ENCODE measurements around the gene AMN1. TPM values are rescaled to one million over a fixed set of nuclear protein-coding genes. Genes with fewer than 3 reads are reported as not detected.
"Not testable (repeated sequence)": the region's sequence is repeated elsewhere in the genome, so short reads cannot be mapped to it uniquely, and the experiment has no call there.

Gene AMN1
- 21.4 TPM for total RNA-seq
- 20.6 TPM for polyA plus RNA-seq

DNA sequence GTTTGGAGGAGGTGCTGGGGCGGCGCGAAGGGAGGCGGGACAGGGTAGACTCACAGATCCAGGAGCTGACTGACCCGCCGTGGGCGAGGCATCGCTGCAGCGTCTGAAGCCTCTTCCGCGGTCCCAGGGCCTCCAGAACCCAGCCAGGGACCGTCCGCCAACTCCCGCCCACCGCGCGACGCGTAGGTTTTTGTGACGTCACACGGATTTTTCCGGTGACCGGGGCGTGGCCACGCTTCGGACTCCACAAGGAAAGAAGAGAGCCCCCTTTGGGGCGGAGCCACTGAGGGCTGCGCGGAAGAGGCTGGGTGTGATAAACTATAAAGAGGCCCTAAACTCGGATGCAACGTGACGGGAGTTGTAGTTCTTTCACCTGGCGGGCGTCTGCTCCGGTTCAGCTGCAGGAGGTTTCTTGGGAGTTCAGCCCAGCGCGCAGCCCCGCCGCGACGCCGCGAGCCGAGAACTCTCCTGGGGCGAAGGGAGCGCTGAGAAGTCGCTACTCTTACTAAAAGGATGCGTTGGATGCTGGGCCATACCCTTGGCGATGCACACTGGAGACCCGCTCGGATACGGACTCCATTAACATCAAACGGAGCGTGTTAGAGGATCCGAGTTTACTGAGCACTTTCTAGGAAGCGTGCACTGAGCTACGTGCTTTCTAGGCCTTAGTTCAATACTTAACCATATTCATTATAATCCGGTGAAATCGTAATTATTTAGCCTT is at the start of gene AMN1:
AMN1 (minus strand) TSS at position 105 of the 724 bp plus-strand sequence; CDS start at position 92, 13 bp downstream.
- peak within 1 kb of the TSS; percentile 95 for H3K27ac ChIP-seq (ENCODE audit: low read depth)
- peak within 1 kb of the TSS; percentile 58 for H3K4me3 ChIP-seq (ENCODE audit: low read depth, low read length)
- H3K36me3 ChIP-seq (ENCODE audit: insufficient read depth), result no peaks in the 10 kb centered on the region
- DNase-seq (ENCODE audit: extremely low spot score), result peak; percentile 98
- H3K4me1 ChIP-seq (ENCODE audit: insufficient read depth), result no peaks in the 10 kb centered on the region
- WGBS, result 1% methylated on average over 59 of the region's 59 CpGs

DNA sequence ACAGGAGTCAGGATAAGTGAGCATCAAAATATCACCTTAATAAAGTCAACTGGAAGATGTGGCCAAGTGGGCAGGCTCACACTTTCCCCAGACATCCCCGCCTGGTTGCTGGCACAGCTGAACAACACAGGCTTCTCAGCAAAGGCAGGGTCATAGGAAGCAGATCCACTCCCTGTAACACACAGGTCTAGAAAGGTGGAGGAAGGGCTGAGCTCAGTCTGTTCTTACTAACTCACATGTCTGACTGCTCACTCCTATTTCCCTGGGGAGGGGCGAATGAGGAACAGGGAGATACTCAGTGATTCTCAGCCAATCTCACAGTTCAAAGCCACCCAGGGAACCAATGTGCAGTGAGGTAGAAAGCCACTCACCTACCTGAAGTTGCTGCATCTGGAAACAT is 45.0 kb upstream of the AMN1 start:
- 59% methylated on average over 2 of the region's 2 CpGs for WGBS
- Histone ChIP-seq H3K36me3 (ENCODE audit: insufficient read depth) (no peaks in the 10 kb centered on the region), H3K4me3 (ENCODE audit: low read depth, low read length) (no peak overlapping the region), H3K27ac (ENCODE audit: low read depth) (no peak overlapping the region), H3K4me1 (ENCODE audit: insufficient read depth) (no peaks in the 10 kb centered on the region)
- no peak for DNase-seq (ENCODE audit: extremely low spot score)

GRCh38 chr12:31773223-31773750 is 44.5 kb upstream of the AMN1 start:
- WGBS, result 47% methylated on average over 2 of the region's 2 CpGs
- H3K27ac ChIP-seq (ENCODE audit: low read depth), result no peak overlapping the region
- no peak for DNase-seq (ENCODE audit: extremely low spot score)
- no peaks in the 10 kb centered on the region for H3K36me3 ChIP-seq (ENCODE audit: insufficient read depth)
- H3K4me3 ChIP-seq (ENCODE audit: low read depth, low read length), result no peak overlapping the region
- H3K4me1 ChIP-seq (ENCODE audit: insufficient read depth), result no peaks in the 10 kb centered on the region

GRCh38 chr12:31772685-31773222 is 43.9 kb upstream of the AMN1 start:
- no peak for DNase-seq (ENCODE audit: extremely low spot score)
- 70% methylated on average over 5 of the region's 5 CpGs for WGBS
- Histone ChIP-seq H3K27ac (ENCODE audit: low read depth) (no peak overlapping the region), H3K4me3 (ENCODE audit: low read depth, low read length) (no peak overlapping the region), H3K4me1 (ENCODE audit: insufficient read depth) (no peaks in the 10 kb centered on the region), H3K36me3 (ENCODE audit: insufficient read depth) (no peaks in the 10 kb centered on the region)

DNA sequence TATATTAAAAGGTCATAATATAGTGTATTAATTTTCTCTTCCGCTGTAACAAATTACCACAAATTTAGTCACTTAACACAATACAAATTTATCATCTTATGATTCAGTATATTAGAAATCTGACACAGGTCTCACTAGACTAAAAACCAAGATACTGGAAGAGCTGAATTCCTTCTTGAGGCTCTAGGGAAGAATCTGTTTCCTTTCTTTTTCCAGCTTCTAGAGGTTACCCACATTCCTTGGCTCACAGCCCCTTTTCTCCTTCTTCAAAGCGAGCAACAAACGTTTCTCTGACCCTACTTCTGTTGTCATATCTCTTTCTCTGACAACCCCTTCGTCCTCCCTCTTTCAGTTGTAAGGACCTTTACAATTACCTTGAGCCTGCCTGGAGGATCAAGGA is 43.4 kb upstream of the AMN1 start:
- no peak for DNase-seq (ENCODE audit: extremely low spot score)
- 83% methylated on average over 4 of the region's 4 CpGs for WGBS
- Histone ChIP-seq H3K36me3 (ENCODE audit: insufficient read depth) (no peaks in the 10 kb centered on the region), H3K4me3 (ENCODE audit: low read depth, low read length) (no peak overlapping the region), H3K27ac (ENCODE audit: low read depth) (no peak overlapping the region), H3K4me1 (ENCODE audit: insufficient read depth) (no peaks in the 10 kb centered on the region)

- H3K4me3 ChIP-seq (ENCODE audit: low read depth, low read length), result no peak overlapping the region
- H3K27ac ChIP-seq (ENCODE audit: low read depth), result no peak overlapping the region
- no peaks in the 10 kb centered on the region for H3K36me3 ChIP-seq (ENCODE audit: insufficient read depth)
- WGBS, result 85% methylated on average over 2 of the region's 2 CpGs
- H3K4me1 ChIP-seq (ENCODE audit: insufficient read depth), result no peaks in the 10 kb centered on the region
- no peak for DNase-seq (ENCODE audit: extremely low spot score)
Measured at GRCh38 chr12:31768046-31768445, 39.2 kb upstream of the AMN1 start.

DNA sequence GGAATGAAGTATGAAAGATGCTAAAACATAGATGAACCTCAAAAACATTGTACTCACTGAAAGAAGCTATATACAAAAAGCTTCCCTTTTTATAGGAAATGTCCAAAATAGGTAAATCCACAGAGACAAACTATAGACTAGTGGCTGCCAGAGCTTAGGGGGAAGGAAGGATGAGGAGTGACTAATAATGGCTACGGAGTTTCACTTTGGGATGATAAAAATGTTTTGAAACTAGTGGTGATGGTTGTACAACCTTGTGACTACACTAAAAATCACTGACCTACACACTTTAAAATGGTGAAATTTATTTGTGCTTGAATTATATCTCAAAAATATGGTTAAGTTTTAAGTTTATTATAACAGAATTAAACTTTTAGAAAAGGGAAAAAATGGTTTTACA is 37.1 kb upstream of the AMN1 start:
- Histone ChIP-seq H3K36me3 (ENCODE audit: insufficient read depth) (no peaks in the 10 kb centered on the region), H3K27ac (ENCODE audit: low read depth) (no peak overlapping the region), H3K4me3 (ENCODE audit: low read depth, low read length) (no peak overlapping the region), H3K4me1 (ENCODE audit: insufficient read depth) (no peaks in the 10 kb centered on the region)
- DNase-seq (ENCODE audit: extremely low spot score), result no peak
- whole genome bisulfite sequencing, result 86% methylated on average over 1 of the region's 1 CpG

- Histone ChIP-seq H3K36me3 (ENCODE audit: insufficient read depth) (no peaks in the 10 kb centered on the region), H3K4me1 (ENCODE audit: insufficient read depth) (no peaks in the 10 kb centered on the region), H3K4me3 (ENCODE audit: low read depth, low read length) (no peak overlapping the region), H3K27ac (ENCODE audit: low read depth) (no peak overlapping the region)
- no peak for DNase-seq (ENCODE audit: extremely low spot score)
- WGBS, result 80% methylated on average over 4 of the region's 4 CpGs
Measured at GRCh38 chr12:31759632-31760459, 31.0 kb upstream of the AMN1 start.

GRCh38 chr12:31758297-31758696 is 29.5 kb upstream of the AMN1 start:
- H3K27ac ChIP-seq (ENCODE audit: low read depth); H3K4me3 ChIP-seq (ENCODE audit: low read depth, low read length); H3K4me1 ChIP-seq (ENCODE audit: insufficient read depth); H3K36me3 ChIP-seq (ENCODE audit: insufficient read depth); DNase-seq (ENCODE audit: extremely low spot score): not testable (repeated sequence)
- WGBS, result 92% methylated on average over 5 of the region's 5 CpGs

- no peaks in the 10 kb centered on the region for H3K4me1 ChIP-seq (ENCODE audit: insufficient read depth)
- no peak overlapping the region for H3K27ac ChIP-seq (ENCODE audit: low read depth)
- DNase-seq (ENCODE audit: extremely low spot score), result no peak
Measured at GRCh38 chr12:31756977-31757420, 28.2 kb upstream of the AMN1 start.

DNA sequence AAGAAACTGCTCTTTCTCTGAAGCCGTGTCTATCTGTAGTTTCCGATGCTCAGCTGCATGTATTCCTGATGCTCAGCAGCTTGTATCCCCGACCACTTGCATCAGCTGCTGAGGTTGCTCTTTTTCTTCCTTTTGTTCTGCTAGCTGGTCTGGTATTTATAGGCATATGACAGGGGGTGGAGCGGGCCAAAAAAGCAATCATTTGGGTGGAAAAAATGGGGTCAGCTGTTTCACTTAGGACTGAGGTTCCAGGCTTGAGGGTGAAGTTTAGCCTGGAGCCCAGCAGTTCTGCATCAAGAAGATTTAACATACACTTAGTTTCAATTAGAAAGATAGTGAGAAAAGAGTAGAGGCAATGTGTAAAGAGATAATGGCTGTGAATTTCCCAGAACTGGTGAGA is 23.6 kb upstream of the AMN1 start:
- no peaks in the 10 kb centered on the region for H3K36me3 ChIP-seq (ENCODE audit: insufficient read depth)
- no peak overlapping the region for H3K27ac ChIP-seq (ENCODE audit: low read depth)
- no peak overlapping the region for H3K4me3 ChIP-seq (ENCODE audit: low read depth, low read length)
- H3K4me1 ChIP-seq (ENCODE audit: insufficient read depth), result no peaks in the 10 kb centered on the region
- DNase-seq (ENCODE audit: extremely low spot score), result no peak
- WGBS, result 74% methylated on average over 4 of the region's 4 CpGs

More at GRCh38 chr12:31756977-31757420, 28.2 kb upstream of the AMN1 start:
- WGBS, result 78% methylated on average over 1 of the region's 1 CpG
- Histone ChIP-seq H3K36me3 (ENCODE audit: insufficient read depth) (no peaks in the 10 kb centered on the region), H3K4me3 (ENCODE audit: low read depth, low read length) (no peak overlapping the region)

DNA sequence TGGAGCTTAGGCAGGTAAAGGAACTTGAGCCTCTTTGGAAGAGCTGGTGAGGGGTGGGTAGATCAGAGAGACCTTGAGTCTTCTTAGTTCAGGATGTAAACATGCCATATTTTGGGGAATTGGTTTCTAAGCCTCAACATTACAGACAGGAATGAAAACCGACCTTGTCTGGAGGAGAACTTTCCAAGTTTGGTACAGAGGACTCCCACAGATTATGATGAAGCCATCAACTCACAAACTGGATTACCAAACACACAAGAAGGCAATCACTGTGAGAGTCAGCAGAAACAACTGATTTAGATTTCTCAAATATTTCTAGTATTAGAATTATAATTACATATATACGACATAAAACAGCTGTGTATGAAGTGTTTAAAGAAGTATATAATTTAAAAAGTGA is 22.3 kb upstream of the AMN1 start:
- Histone ChIP-seq H3K4me1 (ENCODE audit: insufficient read depth) (no peaks in the 10 kb centered on the region), H3K27ac (ENCODE audit: low read depth) (no peak overlapping the region), H3K36me3 (ENCODE audit: insufficient read depth) (no peaks in the 10 kb centered on the region), H3K4me3 (ENCODE audit: low read depth, low read length) (no peak overlapping the region)
- DNase-seq (ENCODE audit: extremely low spot score), result no peak
- 48% methylated on average over 2 of the region's 2 CpGs for WGBS

DNA sequence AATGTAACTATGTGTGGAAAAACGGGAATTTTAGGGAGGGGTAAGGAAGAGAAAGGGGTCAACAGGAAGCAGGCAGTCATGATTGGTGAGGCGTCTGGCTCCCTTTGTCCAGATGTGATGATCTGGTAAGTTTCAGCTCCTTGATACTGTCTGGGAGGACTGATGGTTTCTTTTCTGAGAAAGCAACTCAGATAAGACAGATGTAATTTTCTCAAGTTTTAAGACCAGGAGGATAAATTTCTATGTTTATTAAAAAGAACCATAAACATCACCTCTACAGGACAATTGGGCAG is 21.9 kb upstream of the AMN1 start:
- Histone ChIP-seq H3K36me3 (ENCODE audit: insufficient read depth) (no peaks in the 10 kb centered on the region), H3K4me1 (ENCODE audit: insufficient read depth) (no peaks in the 10 kb centered on the region), H3K4me3 (ENCODE audit: low read depth, low read length) (no peak overlapping the region), H3K27ac (ENCODE audit: low read depth) (no peak overlapping the region)
- no peak for DNase-seq (ENCODE audit: extremely low spot score)
- 58% methylated on average over 2 of the region's 2 CpGs for WGBS
